Erythroblast (primary cell): ENCODE measurements around the gene NCR2.

Source experiments
- GATA1 ChIP-seq: IDR thresholded peaks from 2 replicates; pipeline ENCODE4 v1.6.1; 2011; ENCODE audit warnings: low read depth, mild to moderate bottlenecking, control low read depth, low read length, moderate library complexity
- POLR2A ChIP-seq: IDR thresholded peaks from 2 replicates; pipeline ENCODE4 v1.6.1; 2011; ENCODE audit warnings: mild to moderate bottlenecking, low read length

GRCh38 chr6:41321183-41321582 is 14.2 kb upstream of the NCR2 start:
- TF ChIP-seq POLR2A: no peak
- no peak for TF ChIP-seq GATA1
